Breast epithelium (tissue), 4 donors: ENCODE results near the gene RNF212. TPM values are rescaled to one million over a fixed set of nuclear protein-coding genes. Genes with fewer than 3 reads are reported as not detected.
A peak's percentile ranks its signal among the peaks of the same experiment; 100 is the strongest.

ENCODE experiments used
- DNase-seq, 2 donors: peaks; one replicate each; pipeline ENCODE4 v3.0.0-alpha.2; 2019; ENCODE audit warnings: low spot score in 2 of 2
- H3K27ac ChIP-seq, 2 donors: fragments of 200-600 bp; sonication (generic) in 1 of 2; one replicate each; pipeline ENCODE4 v1.5.1; 2016 to 2019; ENCODE audit warnings: mild to moderate bottlenecking in 1 of 2
- H3K27me3 ChIP-seq, 2 donors: fragments of 200-600 bp; sonication (generic) in 1 of 2; one replicate each; pipeline versions ENCODE4 v1.5.1 to v1.6.0; 2017 to 2019; ENCODE audit warnings: control low read depth in 1 of 2, mild to moderate bottlenecking in 1 of 2
- H3K36me3 ChIP-seq: fragments of 200-600 bp; one replicate; pipeline ENCODE4 v1.5.1; 2019
- H3K4me1 ChIP-seq, 2 donors: fragments of 200-600 bp; sonication (generic); one replicate each; pipeline ENCODE4 v1.5.1; 2016 to 2019; ENCODE audit warnings: control low read depth in 1 of 2
- H3K4me3 ChIP-seq, 3 donors: fragments of 200-600 bp; sonication (generic); 1 replicate in 2 of 3; 2 replicates in 1 of 3; pipeline ENCODE4 v1.5.1; 2016 to 2019; ENCODE audit warnings: mild to moderate bottlenecking in 3 of 3, moderate library complexity in 2 of 3
- H3K9me3 ChIP-seq, 2 donors: fragments of 200-600 bp; sonication (generic) in 1 of 2; one replicate each; pipeline ENCODE4 v1.5.1; 2016 to 2019; ENCODE audit warnings: control low read depth in 1 of 2
- CTCF ChIP-seq, 3 donors: fragments of 450-650 bp; IDR thresholded peaks; one replicate each; pipeline ENCODE4 v1.5.1; 2016 to 2017; ENCODE audit warnings: antibody characterized with exemption in 3 of 3, mild to moderate bottlenecking in 3 of 3, moderate library complexity in 3 of 3
- POLR2A ChIP-seq: fragments of 450-650 bp; IDR thresholded peaks from one replicate; pipeline ENCODE4 v1.6.1; 2016; ENCODE audit warnings: antibody characterized with exemption, mild to moderate bottlenecking, moderate library complexity
- POLR2AphosphoS5 ChIP-seq, 3 donors: sonication (generic); formaldehyde crosslinking; IDR thresholded peaks; one replicate each; pipeline ENCODE4 v1.6.1; 2017; ENCODE audit warnings: antibody characterized with exemption in 3 of 3
- intact Hi-C: fragments of 100-400 bp; cut with DNase I; formaldehyde crosslinking; loops from one replicate; pipeline ENCODE4 v1.15.1; 2023; ENCODE audit warnings: low total_unique reads
- total RNA-seq, 3 donors: library from RNA; depleted of rRNA; stranded (reverse); fragments of >200 nt; gene quantifications; one replicate each; pipeline ENCODE4 v1.1.0, GENCODE V29; 2016

The RNF212 gene
- total RNA-seq, 3 donors from 2014 or later: 5.1 to 15.7 (median 6.4) TPM

- peak overlapping the region in 1 of 3 donors; percentile 50 for H3K4me3 ChIP-seq
- no peak for DNase-seq
- TF ChIP-seq POLR2A: no peak
- TF ChIP-seq CTCF (IDR thresholded peaks at IDR 0.05): no peak
- no peak for TF ChIP-seq POLR2AphosphoS5 (IDR thresholded peaks at IDR 0.05)
- no peaks in the 10 kb centered on the region for H3K36me3 ChIP-seq
- H3K9me3 ChIP-seq: no peaks in the 10 kb centered on the region
- H3K4me1 ChIP-seq: peaks cover 8 to 45% of the 10 kb centered on the region in 2 donors
- peak overlapping the region; percentile 70 to 87 for H3K27ac ChIP-seq
- intact Hi-C loops: no loop called here
- no peaks in the 10 kb centered on the region for H3K27me3 ChIP-seq
Measured at GRCh38 chr4:1045193-1045594, 68.2 kb downstream of the RNF212 start.

GRCh38 chr4:1044469-1045192 lies 68.7 kb downstream of the RNF212 start:
- intact Hi-C loops: no loop called here
- TF ChIP-seq POLR2A (no peak), POLR2AphosphoS5 (IDR thresholded peaks at IDR 0.05) (no peak), CTCF (IDR thresholded peaks at IDR 0.05) (no peak)
- Histone ChIP-seq H3K9me3 (no peaks in the 10 kb centered on the region), H3K4me3 (peak overlapping the region in 1 of 3 donors; percentile 57), H3K36me3 (no peaks in the 10 kb centered on the region), H3K27ac (peak overlapping the region; percentile 70 to 87), H3K27me3 (no peaks in the 10 kb centered on the region), H3K4me1 (peaks cover 8 to 47% of the 10 kb centered on the region in 2 donors)
- DNase-seq: no peak

- H3K27me3 ChIP-seq: no peaks in the 10 kb centered on the region
- peak overlapping the region; percentile 70 to 87 for H3K27ac ChIP-seq
- no peak for TF ChIP-seq POLR2A
- TF ChIP-seq POLR2AphosphoS5 (IDR thresholded peaks at IDR 0.05): peak; percentile 58 to 97 (median 64)
- no peaks in the 10 kb centered on the region for H3K36me3 ChIP-seq
- H3K4me3 ChIP-seq: peak overlapping the region; percentile 13 to 57 (median 22)
- DNase-seq: peak; percentile 77 to 82
- peaks cover 8 to 50% of the 10 kb centered on the region in 2 donors for H3K4me1 ChIP-seq
- H3K9me3 ChIP-seq: no peaks in the 10 kb centered on the region
- intact Hi-C loops: no loop called here
Measured at GRCh38 chr4:1043651-1044468, 69.5 kb downstream of the RNF212 start.

GRCh38 chr4:1043162-1043561 lies 70.2 kb downstream of the RNF212 start:
- Histone ChIP-seq H3K27me3 (no peaks in the 10 kb centered on the region), H3K9me3 (no peaks in the 10 kb centered on the region), H3K4me3 (no peak overlapping the region), H3K27ac (no peak overlapping the region), H3K36me3 (no peaks in the 10 kb centered on the region), H3K4me1 (peaks cover 8 to 50% of the 10 kb centered on the region in 2 donors)
- no peak for DNase-seq
- TF ChIP-seq POLR2A (no peak), CTCF (IDR thresholded peaks at IDR 0.05) (no peak), POLR2AphosphoS5 (IDR thresholded peaks at IDR 0.05) (no peak)
- intact Hi-C loops: no loop called here

GRCh38 chr4:1042352-1043055 lies 70.9 kb downstream of the RNF212 start:
- no peaks in the 10 kb centered on the region for H3K36me3 ChIP-seq
- H3K27me3 ChIP-seq: no peaks in the 10 kb centered on the region
- no peak overlapping the region for H3K27ac ChIP-seq
- H3K4me1 ChIP-seq: peaks cover 8 to 50% of the 10 kb centered on the region in 2 donors
- no peak overlapping the region for H3K4me3 ChIP-seq
- H3K9me3 ChIP-seq: no peaks in the 10 kb centered on the region
- intact Hi-C loops: no loop called here
- no peak for TF ChIP-seq CTCF (IDR thresholded peaks at IDR 0.05)
- no peak for TF ChIP-seq POLR2AphosphoS5 (IDR thresholded peaks at IDR 0.05)
- no peak for TF ChIP-seq POLR2A
- DNase-seq: no peak
